Retina (tissue), 1 donor: ENCODE results near the gene PRRG2.
A peak's percentile ranks its signal among the peaks of the same experiment; 100 is the strongest.

Source experiments
- DNase-seq: peaks from one replicate; pipeline ENCODE4 v3.0.0-alpha.2; 2016

PRRG2 gene

DNA sequence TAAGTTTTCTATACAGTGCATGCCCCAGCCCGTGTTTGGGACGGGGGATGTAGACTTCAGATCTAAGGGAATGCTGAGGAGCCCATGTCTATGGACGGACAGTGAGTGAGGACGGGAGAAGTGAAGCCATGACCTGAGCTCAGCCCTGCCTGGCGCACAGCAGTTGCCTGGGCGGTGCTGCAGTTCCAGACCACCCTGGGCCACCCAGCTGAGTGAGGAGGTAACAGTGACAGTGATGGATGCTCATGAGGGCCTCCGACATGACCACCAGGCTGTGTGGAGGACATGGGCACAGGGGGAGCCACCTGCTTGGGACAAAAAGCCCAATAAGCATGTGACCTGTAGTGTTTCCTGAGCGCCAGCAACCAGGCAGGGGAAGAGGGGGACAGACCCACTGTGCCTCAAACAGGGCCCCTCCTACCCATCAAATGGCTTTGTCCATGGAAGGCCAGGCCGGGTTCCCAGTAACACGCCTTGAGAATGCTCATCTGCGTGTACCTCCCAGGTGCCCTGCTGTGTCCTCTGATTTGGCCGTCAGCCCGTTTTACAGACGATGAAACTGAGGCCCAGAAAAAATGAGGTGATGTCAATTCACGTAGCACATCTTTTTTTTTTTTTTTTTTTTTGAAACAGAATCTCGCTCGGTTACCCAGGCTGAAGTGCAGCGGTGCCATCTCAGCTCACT lies 23.3 kb upstream of the PRRG2 start:
- DNase-seq, result no peak

DNA sequence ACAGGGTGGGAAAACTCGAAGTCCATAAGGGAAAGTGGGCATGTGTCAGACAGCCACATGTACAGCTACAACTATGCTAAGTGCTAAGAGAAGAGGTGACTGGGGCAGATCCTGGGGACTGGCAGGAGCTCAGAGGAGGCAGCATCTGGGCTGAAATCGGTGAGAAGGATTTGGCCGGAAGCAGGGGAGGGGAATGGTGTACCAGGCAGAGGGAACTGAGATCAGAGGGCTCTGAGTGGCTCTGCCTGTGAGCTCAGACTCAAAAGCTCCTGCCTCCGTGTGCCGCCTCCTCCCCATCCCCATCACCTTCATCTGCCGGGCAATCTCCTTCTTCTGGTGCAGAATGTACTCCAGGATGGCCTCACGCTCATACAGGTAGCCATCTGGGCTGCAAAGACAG lies 22.5 kb upstream of the PRRG2 start:
- DNase-seq, result no peak

DNA sequence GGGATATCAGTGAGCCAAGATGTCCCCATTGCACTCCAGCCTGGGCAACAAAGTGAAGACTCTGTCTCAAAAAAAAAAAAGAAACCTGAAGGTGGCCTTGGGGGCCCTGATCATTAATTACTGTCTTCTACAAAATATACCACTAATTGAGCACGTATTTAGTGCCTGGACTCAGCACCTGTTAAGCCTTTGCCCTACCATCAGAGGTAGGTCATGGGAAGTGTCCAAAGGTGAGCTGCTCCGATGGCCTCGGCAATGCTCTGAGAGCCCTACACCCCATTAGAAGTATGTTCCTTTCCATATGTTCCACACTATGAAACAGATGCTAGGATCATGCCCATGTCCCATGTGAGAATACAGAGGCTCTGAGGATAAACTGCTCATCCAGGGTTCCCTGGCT lies 21.7 kb upstream of the PRRG2 start:
- DNase-seq, result no peak

DNA sequence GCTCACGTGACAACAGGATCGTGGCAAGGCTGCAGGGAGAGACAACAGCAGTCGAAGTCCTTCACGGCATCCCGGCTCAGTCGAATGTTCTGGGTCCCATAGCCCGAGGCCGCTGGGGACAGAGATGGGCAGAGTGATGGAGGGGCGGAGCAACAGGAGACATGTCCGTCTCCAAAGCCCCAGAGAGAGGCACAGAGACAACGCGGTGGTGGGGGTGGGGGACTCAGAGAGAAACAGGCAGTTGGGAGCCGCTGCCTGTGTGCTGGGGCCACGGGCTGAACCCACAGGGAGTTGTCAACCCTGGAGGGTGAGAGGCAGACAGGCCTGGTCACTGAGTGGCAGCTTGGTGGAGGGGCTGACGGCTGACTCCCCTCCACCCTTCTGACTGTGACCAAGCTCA lies 21.2 kb upstream of the PRRG2 start:
- DNase-seq, result no peak

DNA sequence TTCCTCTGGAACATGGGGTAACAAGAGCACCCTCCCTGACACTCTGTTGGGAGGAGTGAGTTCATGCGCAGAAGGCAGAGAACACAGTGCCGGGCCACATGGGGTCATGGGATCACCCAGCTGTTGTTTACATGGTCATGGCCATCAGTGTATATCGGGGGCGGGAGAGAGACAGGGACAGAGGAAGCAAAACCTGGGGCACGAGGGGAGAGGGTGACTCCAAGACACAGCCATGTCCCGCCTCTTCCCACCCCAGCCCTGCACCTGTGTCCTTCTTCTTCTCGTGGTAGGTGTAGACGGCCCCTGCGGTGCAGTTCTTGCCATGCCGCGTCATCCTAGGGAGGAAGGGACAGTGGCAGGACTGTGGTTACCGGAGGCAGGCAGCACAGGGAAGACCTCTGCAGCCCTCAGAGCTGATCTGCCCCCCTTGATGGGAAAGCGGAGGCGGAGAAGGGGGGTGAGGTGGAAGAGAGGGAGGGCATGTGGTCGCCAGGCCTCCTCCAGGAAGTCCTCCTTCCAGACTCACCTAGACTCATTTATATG lies 20.7 kb upstream of the PRRG2 start:
- no peak for DNase-seq

DNA sequence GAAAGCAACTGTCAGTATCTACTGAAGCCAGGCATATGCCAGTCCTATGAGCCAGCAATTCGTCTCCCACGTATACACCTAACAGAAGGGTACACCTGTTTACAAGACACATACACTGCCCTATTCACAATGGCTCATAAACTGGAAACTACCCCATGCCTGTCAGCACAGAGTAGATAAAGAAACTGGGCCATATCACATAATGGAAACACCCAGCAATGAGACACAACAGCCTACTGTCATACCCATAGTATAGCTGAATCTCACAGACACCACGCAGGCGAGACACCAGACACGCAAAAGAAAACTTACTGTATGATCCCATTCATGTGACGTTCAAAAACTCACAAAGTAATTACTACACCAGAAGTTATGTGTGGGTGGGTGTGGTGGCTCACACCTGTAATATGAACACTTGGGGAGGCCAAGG lies 16.5 kb upstream of the PRRG2 start:
- DNase-seq, result no peak

DNA sequence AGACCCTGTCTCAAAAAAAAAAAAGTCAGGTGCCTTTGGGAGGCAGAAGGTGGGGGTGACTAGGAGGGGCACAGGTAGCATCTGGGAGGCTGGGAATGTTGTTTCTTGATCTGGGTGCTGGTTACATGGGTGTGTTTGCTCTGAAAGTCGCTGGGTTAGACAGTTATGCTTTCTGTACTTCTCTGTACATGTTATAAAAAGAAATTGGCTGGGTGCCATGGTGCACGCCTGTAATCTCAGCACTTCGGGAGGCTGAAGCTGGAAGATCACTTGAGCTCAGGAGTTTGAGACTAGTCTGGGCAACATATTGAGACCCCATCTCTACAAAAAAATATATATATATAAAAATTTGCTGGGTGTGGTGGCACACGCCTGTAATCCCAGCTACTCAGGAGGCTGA lies 15.9 kb upstream of the PRRG2 start:
- no peak for DNase-seq

DNA sequence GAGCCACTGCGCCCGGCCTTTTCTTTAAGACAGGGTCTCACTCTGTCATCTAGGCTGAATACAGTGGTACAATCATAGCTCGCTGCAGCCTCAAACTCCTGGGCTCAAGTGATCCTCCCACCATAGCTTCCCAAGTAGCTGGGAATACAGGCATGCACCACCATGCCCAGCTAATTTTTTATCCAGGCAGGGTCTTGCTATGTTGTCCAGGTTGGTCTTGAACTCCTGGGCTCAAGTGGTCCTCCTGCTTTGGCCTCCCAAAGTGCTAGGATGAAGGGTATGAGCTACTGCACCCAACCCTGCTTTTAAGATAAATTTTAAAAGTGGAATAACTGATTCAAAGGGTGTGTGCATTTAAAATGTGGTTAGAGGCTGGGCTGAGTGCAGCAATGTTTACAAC lies 14.8 kb upstream of the PRRG2 start:
- no peak for DNase-seq

DNA sequence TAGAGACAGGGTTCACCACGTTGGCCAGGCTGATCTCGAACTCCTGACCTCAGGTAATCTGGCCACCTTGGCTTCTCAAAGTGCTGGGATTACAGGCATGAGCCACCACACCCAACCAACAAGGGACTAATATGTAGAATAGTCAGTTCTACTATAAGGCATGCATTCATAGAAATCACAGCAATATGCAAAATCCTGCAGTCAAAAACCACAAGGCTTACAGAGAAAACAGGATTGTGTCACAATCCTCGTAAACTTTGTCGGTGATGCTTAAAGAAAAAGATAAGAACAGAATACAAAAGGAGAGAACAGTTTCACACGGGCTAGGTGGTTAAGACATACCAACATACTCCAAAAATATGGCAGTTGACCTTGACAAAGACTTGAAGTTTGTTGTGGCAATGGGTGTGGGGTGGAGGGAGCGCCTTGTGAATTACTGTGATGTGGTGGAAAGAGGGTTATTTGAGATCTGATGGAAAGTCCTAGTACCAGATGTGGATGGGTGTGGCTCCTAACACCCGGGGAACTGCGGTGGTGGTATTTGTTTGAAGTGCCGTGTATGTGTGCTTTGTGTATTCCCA lies 13.2 kb upstream of the PRRG2 start:
- no peak for DNase-seq

DNA sequence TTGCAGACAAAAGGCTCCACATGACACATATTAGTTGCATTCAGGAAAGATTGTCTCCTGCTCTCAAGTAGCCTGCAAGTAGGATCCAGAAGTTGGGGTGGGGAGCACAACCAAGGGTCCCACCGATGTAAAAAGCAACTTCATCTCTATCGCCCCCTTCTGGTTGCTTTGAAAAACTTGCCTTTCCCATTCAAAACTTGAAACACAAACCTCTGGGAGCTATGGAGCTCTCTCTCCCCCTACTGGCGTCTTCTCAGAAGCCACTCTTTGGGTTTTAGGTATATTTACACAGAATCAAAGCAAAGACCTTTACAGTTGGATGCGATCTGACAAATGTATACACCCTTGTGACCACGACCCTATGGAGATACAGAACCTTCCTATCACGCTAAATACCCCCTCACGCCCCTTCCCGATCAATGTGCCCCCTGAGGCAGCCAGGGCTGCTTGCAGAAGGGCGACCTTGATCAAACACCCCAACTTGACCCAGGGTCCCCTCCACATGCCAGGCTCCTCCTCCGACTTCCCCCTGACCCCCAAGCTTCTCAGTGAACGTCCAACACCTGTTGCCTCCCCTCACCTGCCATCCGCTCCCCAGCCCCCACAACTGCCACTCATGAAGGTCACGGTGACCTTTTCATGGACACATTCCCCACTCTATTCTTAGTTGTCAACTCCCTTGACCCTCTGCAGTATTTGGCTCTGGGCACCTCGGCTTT lies 10.8 kb upstream of the PRRG2 start:
- DNase-seq, result peak; percentile 64

DNA sequence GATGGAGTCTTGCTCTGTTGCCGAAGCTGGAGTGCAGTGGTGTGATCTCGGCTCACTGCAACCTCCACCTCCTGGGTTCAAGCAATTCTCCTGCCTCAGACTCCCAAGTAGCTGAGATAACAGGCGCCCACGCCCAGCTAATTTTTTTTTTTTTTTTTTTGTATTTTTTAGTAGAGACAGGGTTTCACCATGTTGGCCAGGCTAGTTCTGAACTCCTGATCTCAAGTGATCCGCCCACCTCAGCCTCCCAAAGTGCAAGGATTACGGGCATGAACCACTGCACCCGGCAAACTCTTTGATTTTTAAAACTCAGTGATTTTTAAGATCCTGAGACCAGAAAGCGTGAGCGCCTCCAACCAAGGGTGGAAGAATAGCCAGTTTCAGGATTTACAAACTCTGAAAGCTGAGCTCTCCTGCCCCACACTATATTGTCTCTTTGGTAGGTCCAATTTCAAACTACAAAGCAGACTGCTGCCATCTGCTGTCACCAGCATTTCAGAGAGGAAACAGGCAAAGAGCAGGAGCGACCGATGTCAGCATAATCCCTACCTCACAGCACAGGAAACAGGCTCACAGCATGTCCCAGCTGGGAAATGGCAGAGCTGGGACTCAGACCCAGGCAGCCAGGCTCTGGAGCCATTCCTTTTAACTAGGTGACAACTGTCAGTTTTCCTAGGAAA lies 10.0 kb upstream of the PRRG2 start:
- no peak for DNase-seq

DNA sequence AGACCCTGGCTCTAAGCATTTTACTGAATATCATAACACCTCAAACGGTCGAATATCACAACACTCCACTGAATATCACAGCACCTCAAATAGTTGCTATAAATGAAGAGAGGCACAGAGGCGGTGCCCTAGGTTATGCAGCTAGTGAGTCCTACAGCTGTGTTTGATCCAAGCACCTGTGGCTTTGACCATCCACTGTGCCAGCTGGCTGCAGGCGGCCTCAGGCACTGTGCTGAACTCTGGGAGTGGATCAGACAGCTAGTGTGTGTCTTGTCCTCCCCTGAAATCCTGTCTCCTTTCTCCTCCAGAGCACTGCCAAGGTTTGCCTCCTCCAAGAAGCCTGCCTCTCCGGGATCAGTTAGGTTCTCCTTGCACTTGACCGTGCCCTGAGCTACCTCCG lies 8.1 kb upstream of the PRRG2 start:
- DNase-seq, result no peak

DNA sequence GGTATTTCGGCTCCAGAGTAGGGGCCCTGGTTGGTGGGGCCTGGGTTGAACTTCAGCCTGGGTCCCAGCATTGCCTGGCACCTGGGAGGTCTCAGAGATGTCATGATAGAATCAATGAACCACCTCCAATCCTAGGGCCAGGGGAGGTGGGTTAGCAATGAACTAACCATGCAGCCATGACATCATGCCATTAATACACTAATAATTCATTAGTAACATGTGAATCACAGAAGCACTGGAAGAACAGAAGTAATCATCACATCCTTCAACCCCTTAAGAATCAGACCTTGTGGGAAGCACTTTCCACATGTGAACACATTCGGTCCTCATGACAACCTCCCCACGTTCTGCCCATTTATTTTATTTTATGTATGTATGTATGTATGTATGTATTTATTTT lies 7.7 kb upstream of the PRRG2 start:
- DNase-seq, result no peak

DNA sequence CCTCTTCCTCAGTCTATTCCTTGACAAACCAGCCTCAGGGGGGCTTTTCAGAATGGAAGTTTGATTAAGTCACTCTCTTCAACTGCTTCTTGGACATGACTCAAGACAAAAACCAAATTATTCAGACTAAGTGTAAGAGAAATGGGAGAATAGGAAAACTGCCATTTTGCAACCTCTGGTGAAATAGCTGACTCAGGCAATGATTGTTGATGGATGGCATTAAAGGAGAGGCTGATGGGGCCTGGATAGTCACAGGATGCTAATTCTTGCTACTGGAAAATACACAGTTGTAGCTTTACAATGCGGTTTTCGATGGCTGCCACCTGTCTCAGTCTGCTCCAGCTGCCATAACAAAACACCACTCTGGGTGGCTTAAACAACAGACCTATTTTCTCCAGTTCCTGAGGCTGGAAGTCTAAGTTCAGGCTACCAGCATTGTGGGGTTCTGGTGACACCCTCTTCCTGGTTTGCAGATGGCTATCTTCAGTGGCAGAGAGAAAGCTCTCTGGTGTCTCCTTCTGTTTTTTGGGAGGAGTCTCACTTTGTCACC lies 6.8 kb upstream of the PRRG2 start:
- no peak for DNase-seq

DNA sequence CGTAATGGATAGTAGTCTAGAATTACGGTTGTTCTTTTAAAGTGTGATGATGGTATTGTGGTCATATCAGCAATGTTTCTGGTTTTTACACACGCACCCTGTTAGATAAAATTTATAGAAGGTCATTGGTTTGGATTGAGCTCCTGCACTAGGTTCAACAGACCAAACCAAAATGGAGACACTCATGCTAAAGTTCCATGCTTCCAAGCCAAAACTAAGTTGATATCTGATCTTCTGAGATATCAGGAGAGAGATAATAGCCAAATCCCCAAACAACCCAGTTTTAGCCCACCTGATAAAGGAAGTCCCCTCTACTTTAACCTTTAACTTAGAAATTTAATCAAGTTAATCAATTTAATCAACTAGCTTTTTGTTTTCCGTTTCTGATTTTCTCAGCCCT lies 1.9 kb upstream of the PRRG2 start:
- no peak for DNase-seq

DNA sequence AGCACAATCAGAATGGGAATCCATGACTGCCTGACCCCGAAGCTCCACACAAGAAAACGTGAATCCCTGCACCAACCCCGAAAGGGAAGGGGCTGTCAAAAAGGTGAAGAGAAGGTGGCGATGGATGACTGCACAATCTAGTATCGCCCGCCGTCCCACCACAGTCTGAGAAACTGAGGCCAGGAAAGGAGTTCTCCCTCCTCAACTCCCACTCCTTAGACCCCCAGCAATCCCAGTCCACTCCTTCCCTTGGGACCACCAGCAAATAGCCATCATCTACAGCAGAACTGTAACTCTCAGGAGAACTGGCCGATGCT lies 1.2 kb upstream of the PRRG2 start:
- DNase-seq, result no peak

DNA sequence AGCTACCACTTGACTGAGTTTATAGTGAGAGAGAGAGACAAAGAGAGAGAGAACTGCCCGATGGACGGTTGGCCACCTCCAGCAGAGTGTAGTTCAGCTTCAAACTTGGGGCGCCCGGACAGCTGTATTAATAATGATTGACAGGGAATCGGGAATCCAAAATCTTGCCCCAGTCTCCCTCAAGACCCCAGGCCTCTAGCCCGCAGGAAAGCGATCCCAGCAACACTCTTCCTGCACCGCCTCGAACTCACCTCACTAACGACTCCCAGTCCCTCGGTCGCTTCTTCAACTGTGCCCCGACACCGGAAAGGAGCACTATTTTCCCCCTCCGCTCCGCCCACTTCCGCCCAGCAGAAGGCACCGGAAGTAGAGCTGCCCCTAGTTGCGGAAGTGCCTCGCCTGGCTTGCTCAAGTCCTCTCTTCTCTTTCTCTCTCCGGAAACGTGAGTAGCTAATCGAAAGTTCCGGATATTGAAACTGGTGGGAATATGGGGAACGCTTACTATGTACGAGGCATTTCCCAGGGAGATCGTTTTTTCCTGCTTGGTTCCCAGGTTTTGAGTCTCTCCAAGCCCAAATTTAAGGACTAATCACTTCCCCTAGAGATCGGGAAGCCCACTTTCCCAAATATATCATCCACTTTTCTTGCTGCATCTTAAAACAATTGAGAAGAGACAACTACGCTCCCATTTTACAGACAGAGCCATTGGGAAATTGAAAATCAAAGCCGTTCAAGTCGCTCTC lies 681 bp upstream of the PRRG2 start, which contains the start of gene NOSIP:
Gene NOSIP (minus strand): TSS at position 293 of the 743 bp plus-strand sequence. CDS start 19,865 bp downstream, outside the sequence.
- DNase-seq, result peak; percentile 95

DNA sequence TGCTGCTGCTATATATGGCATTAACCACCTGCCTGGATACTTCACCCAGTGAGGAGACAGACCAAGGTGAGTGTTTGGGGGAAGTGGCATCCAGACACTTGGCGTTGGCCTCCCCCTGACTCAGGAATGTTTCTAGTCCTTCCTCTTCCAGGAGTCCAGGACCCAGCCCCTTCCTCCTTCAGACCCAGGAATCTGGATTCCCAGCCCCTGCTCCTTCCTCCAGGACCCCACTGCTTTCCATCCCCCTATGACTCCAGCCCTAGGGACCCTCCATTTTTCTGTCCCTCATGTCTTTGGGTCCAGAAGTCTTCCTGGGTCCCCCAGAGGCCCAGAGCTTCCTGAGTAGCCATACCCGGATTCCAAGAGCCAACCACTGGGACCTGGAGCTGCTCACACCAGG lies 2.1 kb downstream of the PRRG2 start:
- DNase-seq, result no peak

DNA sequence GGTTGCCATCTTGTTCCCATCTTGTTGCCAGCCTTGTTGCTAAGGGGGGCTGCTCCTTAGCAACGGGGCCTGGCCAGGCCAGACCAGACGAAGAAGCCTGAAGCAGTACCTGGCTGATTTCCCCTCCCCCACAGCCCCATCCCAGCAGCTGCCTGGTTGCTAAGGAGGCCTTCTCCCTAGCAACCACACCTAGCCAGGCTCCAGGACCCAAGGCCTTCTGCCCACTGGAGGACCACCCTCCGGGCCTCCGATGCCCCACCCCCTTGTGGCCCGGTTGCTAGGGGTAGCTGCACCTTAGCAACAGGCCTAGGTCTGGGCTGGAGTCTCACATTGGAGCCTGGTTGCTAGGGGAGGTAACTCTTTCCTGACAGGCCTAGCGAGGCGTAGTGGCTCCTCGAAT lies 3.9 kb downstream of the PRRG2 start:
- peak; percentile 76 for DNase-seq

DNA sequence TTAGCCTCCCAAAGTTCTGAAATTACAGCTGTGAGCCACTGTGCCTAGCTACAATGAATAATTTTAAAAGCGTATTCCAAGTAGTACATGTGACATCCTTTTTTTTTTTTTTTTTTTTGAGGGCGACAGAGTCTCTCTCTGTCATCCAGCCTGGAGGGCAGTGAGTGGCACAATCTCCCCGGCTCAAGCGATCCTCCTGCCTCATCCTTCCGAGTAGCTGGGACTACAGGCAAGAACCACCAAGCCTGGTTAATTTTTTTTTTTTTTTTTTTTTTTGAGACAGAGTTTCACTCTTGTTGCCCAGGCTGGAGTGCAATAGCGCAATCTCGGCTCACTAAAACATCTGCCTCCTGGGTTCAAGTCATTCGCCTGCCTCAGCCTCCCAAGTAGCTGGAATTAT lies 6.1 kb downstream of the PRRG2 start:
- DNase-seq, result no peak

DNA sequence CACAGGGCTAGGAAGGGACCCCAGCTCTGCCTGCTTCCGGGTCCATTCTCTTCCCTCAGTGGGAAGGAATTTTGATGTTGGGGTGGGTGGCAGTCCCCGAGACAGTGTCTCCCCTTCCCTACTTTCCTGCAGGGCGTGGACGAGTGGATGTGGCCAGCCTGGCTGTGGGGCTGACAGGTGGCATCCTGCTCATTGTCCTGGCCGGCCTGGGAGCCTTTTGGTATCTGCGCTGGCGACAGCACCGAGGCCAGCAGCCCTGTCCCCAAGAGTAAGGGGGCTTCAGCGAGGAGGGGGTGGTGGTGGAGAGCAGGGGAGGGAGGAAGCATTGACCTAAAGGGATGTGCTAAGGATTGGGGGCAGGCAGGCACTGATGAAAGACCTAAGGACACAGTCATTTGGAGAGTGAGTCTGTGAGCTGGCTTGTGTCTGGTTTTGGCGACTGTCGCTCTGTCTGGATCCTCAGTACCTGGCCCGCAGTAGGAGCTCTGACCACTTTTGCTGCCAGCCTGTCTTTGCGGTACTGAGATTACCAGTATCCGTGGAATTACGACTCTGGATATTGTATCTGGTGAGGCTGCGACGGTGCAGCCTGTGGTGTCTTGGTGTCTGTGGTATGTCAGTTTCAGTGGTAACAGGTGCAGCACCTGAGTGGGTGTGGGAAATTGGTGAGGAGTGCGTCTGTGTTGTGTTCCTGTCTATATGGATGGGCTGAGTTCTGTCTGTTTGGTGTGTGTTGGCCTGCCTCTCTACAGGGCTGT lies 7.4 kb downstream of the PRRG2 start:
- DNase-seq, result no peak

DNA sequence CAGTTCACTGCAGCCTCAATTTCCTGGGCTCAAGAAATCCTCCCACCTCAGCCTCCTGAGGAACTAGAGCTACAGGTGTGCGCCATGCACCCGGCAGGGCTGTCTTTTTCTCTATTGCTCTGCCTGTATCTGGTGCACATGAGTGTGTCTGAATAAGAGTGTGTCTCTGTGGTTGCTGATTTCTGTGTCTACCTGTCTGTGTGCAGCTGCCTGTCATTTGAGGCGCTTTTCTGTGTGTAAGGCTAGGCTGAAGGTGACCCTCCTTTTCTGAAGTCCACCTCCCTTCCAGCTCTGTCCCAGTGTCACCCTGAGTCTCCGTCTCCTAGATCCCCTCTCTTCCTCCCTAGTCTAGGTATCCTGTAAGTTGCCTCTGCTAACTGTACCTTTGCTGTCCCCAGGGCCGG lies 8.4 kb downstream of the PRRG2 start:
- DNase-seq, result peak; percentile 38
